Endometrium (tissue), 2 donors: ENCODE results near the gene ITGB2.

Experiments
- FAIRE-seq: peaks from 2 replicates; lab custom pipeline; 2012; peaks lifted over from hg19 to GRCh38; lab: Jason Lieb, UNC
- donor health status: control.
- donor health status: control.

The ITGB2 gene

GRCh38 chr21:44846485-44847260 lies 74.0 kb downstream of the ITGB2 start:
- FAIRE-seq: no peak

- FAIRE-seq: no peak
Observed at GRCh38 chr21:44846224-44846484, 74.5 kb downstream of the ITGB2 start.

- FAIRE-seq: no peak
Observed at GRCh38 chr21:44845418-44846223, 75.1 kb downstream of the ITGB2 start.

- no peak for FAIRE-seq
Observed at GRCh38 chr21:44844256-44844655, 76.4 kb downstream of the ITGB2 start.

GRCh38 chr21:44842721-44843445 lies 77.8 kb downstream of the ITGB2 start:
- FAIRE-seq: no peak

- no peak for FAIRE-seq
Observed at GRCh38 chr21:44842087-44842486, 78.6 kb downstream of the ITGB2 start.

GRCh38 chr21:44840771-44841170 lies 79.9 kb downstream of the ITGB2 start:
- no peak for FAIRE-seq

- FAIRE-seq: no peak
Observed at GRCh38 chr21:44838951-44839350, 81.7 kb downstream of the ITGB2 start.

- FAIRE-seq: no peak
Observed at GRCh38 chr21:44838039-44838895, 82.4 kb downstream of the ITGB2 start.

GRCh38 chr21:44837537-44837936 lies 83.2 kb downstream of the ITGB2 start:
- no peak for FAIRE-seq

GRCh38 chr21:44836666-44837471 lies 83.8 kb downstream of the ITGB2 start:
- FAIRE-seq: no peak

- no peak for FAIRE-seq
Observed at GRCh38 chr21:44836349-44836665, 84.4 kb downstream of the ITGB2 start.
